ENCODE results near the gene CDC20.
"Not testable (repeated sequence)": the region's sequence is repeated elsewhere in the genome, so short reads cannot be mapped to it uniquely, and the experiment has no call there.

- TF ChIP-seq EZH2 (IDR thresholded peaks at IDR 0.05); POLR2AphosphoS5 (IDR thresholded peaks at IDR 0.05; ENCODE audit: borderline replicate concordance, low read depth, low read length): not testable (repeated sequence)
Observed at GRCh38 chr1:43369779-43370178, 11.0 kb downstream of the CDC20 start.
